Measurements from ENCODE around the gene ARHGAP26. TPM values are rescaled to one million over a fixed set of nuclear protein-coding genes. Genes with fewer than 3 reads are reported as not detected.

Gene ARHGAP26
- total and polyA plus RNA-seq, 4 donors: 1.8 to 16.7 (median 4.1) TPM

DNA sequence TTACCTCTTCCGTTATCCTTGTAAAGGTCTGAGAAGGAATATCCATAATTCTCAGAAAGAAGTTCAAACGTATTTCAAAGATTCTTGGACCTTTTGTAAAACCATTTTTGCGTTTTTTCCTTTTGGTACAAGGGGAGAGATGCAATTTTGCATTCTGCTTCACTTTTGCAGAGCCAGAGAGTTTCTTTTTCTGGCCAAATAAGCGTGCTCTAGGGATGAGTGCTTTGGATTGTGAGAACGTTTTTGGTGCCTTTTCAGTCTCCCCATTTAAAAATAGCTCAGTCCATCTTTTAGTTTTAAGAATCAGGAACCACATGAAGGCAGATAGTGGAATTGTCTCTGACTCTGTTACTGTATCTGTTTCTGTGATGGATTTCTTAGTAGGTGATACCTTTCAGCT lies 1.5 kb downstream of the ARHGAP26 start:
- Histone ChIP-seq H3K4me3 (ENCODE audit: low read depth in 1 of 3, low read length in 3 of 3) (peak overlapping the region; percentile 69 to 96 (median 75)), H3K27ac (ENCODE audit: low read depth in 1 of 2, low read length in 2 of 2) (peak overlapping the region in 1 of 2 donors; percentile 87), H3K9ac (ENCODE audit: low read depth in 1 of 2, low read length in 2 of 2) (peak overlapping the region in 1 of 2 donors; percentile 80), H3K27me3 (ENCODE audit: control insufficient read depth in 4 of 4, insufficient read depth in 4 of 4, low read length in 3 of 4) (no peaks in the 10 kb centered on the region), H3K9me3 (ENCODE audit: control insufficient read depth in 4 of 4, low read length in 3 of 4) (no peaks in the 10 kb centered on the region), H3K4me1 (ENCODE audit: control insufficient read depth in 4 of 4, insufficient read depth in 4 of 4, low read length in 3 of 4) (peaks cover 0 to 24% (median 12%) of the 10 kb centered on the region in 4 donors), H3K36me3 (ENCODE audit: control insufficient read depth in 4 of 4, insufficient read depth in 3 of 4, low read depth in 1 of 4, low read length in 3 of 4) (no peaks in the 10 kb centered on the region)
- WGBS: 62% methylated on average over 5 of the region's 5 CpGs
- no peak for TF ChIP-seq GABPA (IDR thresholded peaks at IDR 0.05 in 1 of 2, conservative IDR thresholded peaks at IDR 0.05 in 1 of 2)
- no peak for TF ChIP-seq CTCF (IDR thresholded peaks at IDR 0.05; ENCODE audit: low read depth, low read length, missing input control)
- TF ChIP-seq NR2F2 (IDR thresholded peaks at IDR 0.05): no peak
- TF ChIP-seq REST (IDR thresholded peaks at IDR 0.05): no peak
- no peak for TF ChIP-seq HNF4A (conservative IDR thresholded peaks at IDR 0.05)
- TF ChIP-seq RXRA (IDR thresholded peaks at IDR 0.05): no peak
- no peak for TF ChIP-seq YY1 (IDR thresholded peaks at IDR 0.05)
- TF ChIP-seq ZBTB33 (IDR thresholded peaks at IDR 0.05): no peak
- TF ChIP-seq FOXA2 (IDR thresholded peaks at IDR 0.05): no peak
- TF ChIP-seq TAF1 (conservative IDR thresholded peaks at IDR 0.05): no peak
- no peak for TF ChIP-seq ATF3 (IDR thresholded peaks at IDR 0.05)
- DNase-seq (ENCODE audit: low spot score): no peak

GRCh38 chr5:142772446-142773293 lies 2.5 kb downstream of the ARHGAP26 start:
- H3K9me3 ChIP-seq (ENCODE audit: control insufficient read depth in 4 of 4, low read length in 3 of 4): no peaks in the 10 kb centered on the region
- no peaks in the 10 kb centered on the region for H3K27me3 ChIP-seq (ENCODE audit: control insufficient read depth in 4 of 4, insufficient read depth in 4 of 4, low read length in 3 of 4)
- no peak overlapping the region for H3K4me3 ChIP-seq (ENCODE audit: low read depth in 1 of 3, low read length in 3 of 3)
- H3K4me1 ChIP-seq (ENCODE audit: control insufficient read depth in 4 of 4, insufficient read depth in 4 of 4, low read length in 3 of 4): peaks cover 0 to 24% (median 12%) of the 10 kb centered on the region in 4 donors
- H3K27ac ChIP-seq (ENCODE audit: low read depth in 1 of 2, low read length in 2 of 2): no peak overlapping the region
- H3K9ac ChIP-seq (ENCODE audit: low read depth in 1 of 2, low read length in 2 of 2): no peak overlapping the region
- WGBS: 82% methylated on average over 6 of the region's 6 CpGs
- DNase-seq (ENCODE audit: low spot score): no peak
- H3K36me3 ChIP-seq (ENCODE audit: control insufficient read depth in 4 of 4, insufficient read depth in 3 of 4, low read depth in 1 of 4, low read length in 3 of 4): no peaks in the 10 kb centered on the region
- TF ChIP-seq EGR1 (IDR thresholded peaks at IDR 0.05; ENCODE audit: low read depth in 2 of 2) (no peak), NR2F2 (IDR thresholded peaks at IDR 0.05) (no peak), YY1 (IDR thresholded peaks at IDR 0.05) (no peak), MAX (IDR thresholded peaks at IDR 0.05) (no peak), SP1 (IDR thresholded peaks at IDR 0.05) (no peak), FOXA1 (IDR thresholded peaks at IDR 0.05) (no peak), HNF4G (IDR thresholded peaks at IDR 0.05) (no peak), REST (IDR thresholded peaks at IDR 0.05) (no peak), RXRA (IDR thresholded peaks at IDR 0.05) (no peak), GABPA (IDR thresholded peaks at IDR 0.05 in 1 of 2, conservative IDR thresholded peaks at IDR 0.05 in 1 of 2) (no peak), CTCF (IDR thresholded peaks at IDR 0.05; ENCODE audit: low read depth, low read length, missing input control) (no peak)

All from liver (tissue), 9 donors.